ENCODE results near the gene ITPR3. TPM values are rescaled to one million over a fixed set of nuclear protein-coding genes. Genes with fewer than 3 reads are reported as not detected.

ITPR3 gene
- total RNA-seq, 2 donors from 2014 or later: 29.6 to 33.3 TPM

- Histone ChIP-seq H3K4me3 (ENCODE audit: low read length) (no peak overlapping the region), H3K9ac (ENCODE audit: extremely low read depth, low read length, poor library complexity, severe bottlenecking) (no peak overlapping the region), H3K27me3 (ENCODE audit: control insufficient read depth, insufficient read depth, low read length, poor library complexity, severe bottlenecking) (no peaks in the 10 kb centered on the region), H3K9me3 (ENCODE audit: control insufficient read depth, low read length) (no peaks in the 10 kb centered on the region), H3K27ac (ENCODE audit: low read depth, low read length) (no peak overlapping the region), H3K36me3 (ENCODE audit: control insufficient read depth, insufficient read depth, low read length) (no peaks in the 10 kb centered on the region), H3K4me1 (ENCODE audit: control insufficient read depth, insufficient read depth, low read length) (no peaks in the 10 kb centered on the region)
- Mint-ChIP-seq H3K27me3 (ENCODE audit: insufficient read depth) (peaks cover 15% of the 10 kb centered on the region), H3K27ac (no peak overlapping the region), H3K4me3 (no peak overlapping the region), H3K9me3 (no peaks in the 10 kb centered on the region), H3K4me1 (peaks cover 2% of the 10 kb centered on the region), H3K36me3 (ENCODE audit: low read depth) (no peaks in the 10 kb centered on the region)
- 92 to 95% methylated on average over 5 of the region's 5 CpGs for WGBS, 2 experiments (ENCODE audit: insufficient coverage in 1 of 2, insufficient read length in 1 of 2)
- DNase-seq: no peak
- no peak for TF ChIP-seq CTCF (conservative IDR thresholded peaks at IDR 0.05)
Measured at GRCh38 chr6:33722103-33722623, 101.0 kb downstream of the ITPR3 start.

GRCh38 chr6:33723371-33724085 is 102.4 kb downstream of the ITPR3 start:
- Histone ChIP-seq H3K36me3 (ENCODE audit: control insufficient read depth, insufficient read depth, low read length) (no peaks in the 10 kb centered on the region), H3K9ac (ENCODE audit: extremely low read depth, low read length, poor library complexity, severe bottlenecking) (no peak overlapping the region), H3K27me3 (ENCODE audit: control insufficient read depth, insufficient read depth, low read length, poor library complexity, severe bottlenecking) (no peaks in the 10 kb centered on the region), H3K4me1 (ENCODE audit: control insufficient read depth, insufficient read depth, low read length) (no peaks in the 10 kb centered on the region), H3K9me3 (ENCODE audit: control insufficient read depth, low read length) (no peaks in the 10 kb centered on the region), H3K4me3 (ENCODE audit: low read length) (no peak overlapping the region), H3K27ac (ENCODE audit: low read depth, low read length) (no peak overlapping the region)
- no peak for DNase-seq
- Mint-ChIP-seq H3K4me1 (peaks cover 6% of the 10 kb centered on the region), H3K36me3 (ENCODE audit: low read depth) (no peaks in the 10 kb centered on the region), H3K27me3 (ENCODE audit: insufficient read depth) (peaks cover 15% of the 10 kb centered on the region), H3K27ac (no peak overlapping the region), H3K4me3 (no peak overlapping the region), H3K9me3 (no peaks in the 10 kb centered on the region)
- WGBS, 2 experiments (ENCODE audit: insufficient coverage in 1 of 2, insufficient read length in 1 of 2): 87 to 94% methylated on average over 2 to 3 of the region's 3 CpGs
- TF ChIP-seq CTCF (conservative IDR thresholded peaks at IDR 0.05): no peak

DNA sequence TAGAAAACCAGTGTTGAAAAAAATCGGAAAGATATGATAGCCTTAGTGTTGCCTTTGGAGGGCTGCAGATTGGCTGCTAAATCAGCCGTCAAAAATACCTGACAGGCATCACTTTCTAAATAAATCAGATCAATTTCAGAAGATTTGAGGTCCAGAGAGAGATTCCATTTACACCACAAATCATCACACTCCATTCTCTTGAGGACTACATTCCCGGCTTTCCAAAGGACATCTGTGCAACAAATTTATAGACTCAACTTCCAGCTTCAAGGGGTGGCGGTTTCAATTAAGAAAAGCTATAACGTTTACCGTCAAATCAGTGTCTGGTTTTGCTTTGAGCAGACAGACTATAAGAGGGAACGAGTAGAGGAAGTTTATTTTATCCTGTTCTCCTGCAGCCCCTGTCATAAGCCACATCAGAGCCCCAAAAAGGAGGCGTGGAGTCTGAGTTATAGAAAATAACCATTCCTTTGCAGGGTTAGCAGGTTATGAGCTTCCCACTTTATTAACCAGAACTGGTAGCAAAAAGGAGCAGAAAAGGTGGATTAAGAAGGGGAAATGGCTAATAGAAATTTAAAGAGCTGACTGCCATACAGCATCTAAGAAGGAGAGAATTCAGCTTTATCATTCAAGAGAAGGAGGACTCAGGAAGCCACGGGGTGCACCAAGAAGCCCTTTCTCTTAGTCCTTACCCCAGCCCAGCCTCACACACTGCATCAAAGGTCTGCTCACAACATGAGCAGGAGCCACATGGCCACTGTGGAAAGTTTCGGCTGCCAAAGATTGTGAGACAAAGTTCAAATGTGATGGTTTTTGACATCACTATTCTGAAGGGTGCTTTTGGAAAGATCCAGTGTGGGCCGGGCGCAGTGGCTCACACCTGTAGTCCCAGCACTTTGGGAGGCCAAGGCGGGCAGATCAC is 103.2 kb downstream of the ITPR3 start:
- Histone ChIP-seq H3K4me3 (ENCODE audit: low read length) (no peak overlapping the region), H3K36me3 (ENCODE audit: control insufficient read depth, insufficient read depth, low read length) (no peaks in the 10 kb centered on the region), H3K9me3 (ENCODE audit: control insufficient read depth, low read length) (no peaks in the 10 kb centered on the region), H3K4me1 (ENCODE audit: control insufficient read depth, insufficient read depth, low read length) (no peaks in the 10 kb centered on the region), H3K27ac (ENCODE audit: low read depth, low read length) (no peak overlapping the region), H3K9ac (ENCODE audit: extremely low read depth, low read length, poor library complexity, severe bottlenecking) (no peak overlapping the region), H3K27me3 (ENCODE audit: control insufficient read depth, insufficient read depth, low read length, poor library complexity, severe bottlenecking) (no peaks in the 10 kb centered on the region)
- H3K9me3 Mint-ChIP-seq: no peaks in the 10 kb centered on the region
- WGBS, 2 experiments (ENCODE audit: insufficient coverage in 1 of 2, insufficient read length in 1 of 2): 84 to 90% methylated on average over 8 to 13 of the region's 13 CpGs
- H3K36me3 Mint-ChIP-seq (ENCODE audit: low read depth): no peaks in the 10 kb centered on the region
- no peak overlapping the region for H3K4me3 Mint-ChIP-seq
- DNase-seq: no peak
- peaks cover 6% of the 10 kb centered on the region for H3K4me1 Mint-ChIP-seq
- H3K27me3 Mint-ChIP-seq (ENCODE audit: insufficient read depth): peaks cover 15% of the 10 kb centered on the region
- no peak for TF ChIP-seq CTCF (conservative IDR thresholded peaks at IDR 0.05)
- H3K27ac Mint-ChIP-seq: no peak overlapping the region

Data from endodermal cell (in vitro differentiated cells).